ENCODE data around the gene DNPEP. TPM values are rescaled to one million over a fixed set of nuclear protein-coding genes. Genes with fewer than 3 reads are reported as not detected.

Gene DNPEP
- total and polyA plus RNA-seq, 2 of the 8 experiments (the other 6 are each of a cell fraction or from before 2014, with no cell fraction given), result 59.8 to 109 TPM

DNA sequence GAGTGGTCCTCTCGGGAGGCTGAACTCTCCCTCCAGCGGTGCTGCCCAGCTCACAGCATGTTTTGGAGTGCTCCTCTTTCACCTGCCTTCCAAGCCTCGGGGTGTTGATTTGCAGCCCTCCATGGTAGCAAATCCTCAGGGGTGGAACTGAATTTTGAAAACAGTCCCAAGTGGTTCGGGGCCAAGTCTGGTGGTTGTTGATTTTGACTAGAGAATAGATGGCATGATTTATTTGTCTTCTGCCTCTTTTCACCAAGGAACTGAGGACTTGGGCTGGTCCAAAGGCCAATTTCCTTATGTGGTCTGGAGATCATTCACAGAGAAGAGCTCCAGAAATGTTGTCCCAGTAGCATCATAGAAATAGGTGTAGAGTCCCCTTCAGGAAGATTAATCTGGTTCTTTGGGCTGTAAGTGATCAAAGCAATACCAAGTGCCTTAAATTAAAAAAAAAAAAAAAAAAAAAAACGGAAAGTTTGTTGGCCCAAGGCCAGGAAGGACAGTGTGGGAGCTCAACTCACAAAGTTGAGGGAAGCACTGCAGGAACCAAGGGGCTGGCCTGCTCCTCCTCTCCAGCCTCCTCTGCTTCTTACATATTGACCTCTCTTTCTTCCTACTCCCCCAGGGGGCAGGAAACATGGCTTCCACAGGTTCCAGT lies 28.0 kb upstream of the DNPEP start (continued):
- TF ChIP-seq NRF1 (IDR thresholded peaks at IDR 0.05; ENCODE audit: low read depth, low read length), result no peak
- TF ChIP-seq BACH1 (IDR thresholded peaks at IDR 0.05; ENCODE audit: low read length), result no peak
- TF ChIP-seq KDM5A (IDR thresholded peaks at IDR 0.05; ENCODE audit: low read length), result no peak
- no peak for TF ChIP-seq SRF (IDR thresholded peaks at IDR 0.05; ENCODE audit: low read depth, low read length)
- TF ChIP-seq SIX5 (IDR thresholded peaks at IDR 0.05; ENCODE audit: low read depth, low read length), result no peak
- TF ChIP-seq CHD1 (IDR thresholded peaks at IDR 0.05; ENCODE audit: low read depth, low read length), result no peak
- no peak for TF ChIP-seq ASH2L (IDR thresholded peaks at IDR 0.05; ENCODE audit: low read length)

Measured in H1 (cell line).